GM12892 (cell line): ENCODE results near the gene JCAD.

Experiments used
- POLR2A ChIP-seq: IDR thresholded peaks from 2 replicates; pipeline ENCODE4 v1.6.1; 2011; ENCODE audit warnings: low read depth, low read length, control low read depth
- POLR2AphosphoS5 ChIP-seq: IDR thresholded peaks from 2 replicates; pipeline ENCODE4 v1.6.1; 2011; ENCODE audit warnings: low read depth, low read length, control low read depth
- TAF1 ChIP-seq: IDR thresholded peaks from 2 replicates; pipeline ENCODE4 v1.6.1; 2011; ENCODE audit warnings: low read depth, mild to moderate bottlenecking, control low read depth, low read length, borderline replicate concordance

DNA sequence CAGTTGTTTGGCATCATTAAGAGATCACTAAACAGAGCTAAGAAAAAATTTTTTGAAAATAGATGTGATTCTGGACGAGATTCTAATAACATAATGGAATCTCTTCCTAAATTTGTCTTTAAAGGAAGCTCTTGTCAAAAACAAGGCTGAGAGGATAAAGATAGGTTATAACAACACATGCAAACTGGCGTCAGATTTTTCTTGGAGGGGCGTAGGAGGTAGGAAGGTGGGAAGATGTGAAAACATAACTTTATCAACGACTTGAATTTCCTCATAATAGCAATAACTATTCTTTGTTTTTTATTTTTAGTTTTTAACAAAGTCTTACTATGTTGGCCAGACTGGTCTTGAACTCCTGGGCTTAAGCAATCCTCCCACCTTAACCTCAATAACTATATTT is 31.8 kb upstream of the JCAD start:
- TF ChIP-seq POLR2A, result no peak
- TF ChIP-seq TAF1, result no peak
- no peak for TF ChIP-seq POLR2AphosphoS5
